SK-N-SH (cell line): Measurements from ENCODE around the gene PLD4. TPM values are rescaled to one million over a fixed set of nuclear protein-coding genes. Genes with fewer than 3 reads are reported as not detected.

Experiments
- CTCF ChIA-PET: fragments of 300-600, 350-600 bp; formaldehyde crosslinking; extraction: SDS; loops from one replicate; lab custom pipeline; 2021; lab: Yijun Ruan, JAX
- POLR2A ChIA-PET: fragments of 350-600 bp; sonication (Branson Sonifier 250); formaldehyde crosslinking; extraction: SDS; loops from one replicate; lab custom pipeline; 2020; ENCODE audit warnings: antibody characterized with exemption, inconsistent platforms; lab: Yijun Ruan, JAX
- DNase-seq: peaks from one replicate; pipeline ENCODE4 v3.0.0; 2012
- H2AFZ ChIP-seq: fragments of 200-600 bp; sonication (generic); 2 replicates; pipeline ENCODE4 v1.8.1; 2016; ENCODE audit warnings: antibody characterized with exemption, mild to moderate bottlenecking, low read depth
- H3F3A ChIP-seq: fragments of 200-600 bp; sonication (generic); replicated peaks from 2 replicates; pipeline ENCODE3; 2016; ENCODE audit warnings: antibody characterized with exemption, mild to moderate bottlenecking; ENCODE audit not compliant: insufficient read depth
- H3K27ac ChIP-seq, 2 experiments: fragments of 200-500 bp in 1 of 2; fragments of 200-600 bp in 1 of 2; sonication (Bioruptor generic) in 1 of 2; sonication (generic), shearing (Covaris generic) in 1 of 2; 2 replicates each; pipeline versions ENCODE4 v1.5.1 to v1.6.1; 2014 to 2016; ENCODE audit warnings: low read depth in 2 of 2, inconsistent platforms in 1 of 2, low read length in 1 of 2, mild to moderate bottlenecking in 1 of 2, mixed read lengths in 1 of 2
- H3K27me3 ChIP-seq: fragments of 200-600 bp; sonication (generic), shearing (Covaris generic); 2 replicates; pipeline ENCODE4 v1.6.1; 2016; ENCODE audit warnings: mixed run types; ENCODE audit not compliant: insufficient read depth
- H3K36me3 ChIP-seq, 2 experiments: fragments of 200-500 bp in 1 of 2; fragments of 200-600 bp in 1 of 2; sonication (Bioruptor generic) in 1 of 2; sonication (generic) in 1 of 2; replicated peaks in 1 of 2; 2 replicates each; pipeline versions ENCODE3 to v1.5.1; 2014 to 2016; ENCODE audit warnings: low read length in 1 of 2, mild to moderate bottlenecking in 1 of 2; ENCODE audit not compliant: insufficient read depth in 2 of 2, control insufficient read depth in 1 of 2
- H3K4me1 ChIP-seq, 2 experiments: fragments of 200-500 bp in 1 of 2; fragments of 200-600 bp in 1 of 2; sonication (Bioruptor generic) in 1 of 2; sonication (generic), shearing (Covaris generic) in 1 of 2; 2 replicates each; pipeline versions ENCODE4 v1.5.1 to v1.6.1; 2014 to 2016; ENCODE audit warnings: low read depth in 1 of 2, low read length in 1 of 2, mixed run types in 1 of 2; ENCODE audit not compliant: insufficient read depth in 2 of 2, control insufficient read depth in 1 of 2
- H3K4me2 ChIP-seq: fragments of 200-600 bp; sonication (generic), shearing (Covaris generic); 2 replicates; pipeline ENCODE4 v1.6.1; 2017; ENCODE audit warnings: mixed run types
- H3K4me3 ChIP-seq, 2 experiments: fragments of 200-500 bp in 1 of 2; fragments of 200-600 bp in 1 of 2; sonication (Bioruptor generic) in 1 of 2; sonication (generic), shearing (Covaris generic) in 1 of 2; 2 replicates each; pipeline versions ENCODE4 v1.5.1 to v1.8.1; 2014 to 2016; ENCODE audit warnings: low read depth in 2 of 2, inconsistent platforms in 1 of 2, low read length in 1 of 2, mild to moderate bottlenecking in 1 of 2, mixed read lengths in 1 of 2, moderate library complexity in 1 of 2
- H3K79me2 ChIP-seq: fragments of 200-600 bp; sonication (generic); 2 replicates; pipeline ENCODE4 v1.8.1; 2017; ENCODE audit warnings: mild to moderate bottlenecking; ENCODE audit not compliant: insufficient read depth
- H3K9ac ChIP-seq: fragments of 200-600 bp; sonication (generic); 2 replicates; pipeline ENCODE4 v1.6.1; 2017; ENCODE audit warnings: mixed run types
- H3K9me2 ChIP-seq: fragments of 200-600 bp; sonication (generic); 2 replicates; pipeline ENCODE4 v1.6.1; 2017; ENCODE audit warnings: mixed run types
- H3K9me3 ChIP-seq: fragments of 200-600 bp; sonication (generic); 2 replicates; pipeline ENCODE4 v1.6.1; 2017; ENCODE audit warnings: mixed run types, mild to moderate bottlenecking, moderate library complexity
- H4K20me1 ChIP-seq: fragments of 200-600 bp; sonication (generic); 2 replicates; pipeline ENCODE4 v1.6.1; 2017; ENCODE audit warnings: mild to moderate bottlenecking, mixed run types; ENCODE audit not compliant: insufficient read depth
- ELF1 ChIP-seq: IDR thresholded peaks from 2 replicates; pipeline ENCODE4 v1.4.0; 2012
- EP300 ChIP-seq, 2 experiments: IDR thresholded peaks; 2 replicates each; pipeline versions ENCODE4 v1.4.0 to v1.6.1; 2012; ENCODE audit warnings: borderline replicate concordance in 1 of 2, low read depth in 1 of 2, low read length in 1 of 2
- EZH2phosphoT487 ChIP-seq: fragments of 200-600 bp; sonication (generic); IDR thresholded peaks from 2 replicates; pipeline ENCODE4 v1.6.1; 2017; ENCODE audit warnings: low read depth, mixed run types, mild to moderate bottlenecking, antibody characterized with exemption, moderate library complexity, borderline replicate concordance
- FOSL2 ChIP-seq: IDR thresholded peaks from 2 replicates; pipeline ENCODE4 v1.4.0; 2012; ENCODE audit warnings: low read depth, mild to moderate bottlenecking, moderate library complexity, borderline replicate concordance
- FOXJ3 ChIP-seq: sonication (generic); formaldehyde crosslinking; IDR thresholded peaks from 2 replicates; pipeline ENCODE4 v1.5.1; 2020; ENCODE audit warnings: mild to moderate bottlenecking, missing genetic modification reagents
- GABPA ChIP-seq: IDR thresholded peaks from 2 replicates; pipeline ENCODE4 v1.4.0; 2012; ENCODE audit warnings: low read depth, mild to moderate bottlenecking
- GATA2 ChIP-seq: sonication (generic); formaldehyde crosslinking; IDR thresholded peaks from 2 replicates; pipeline ENCODE4 v1.5.0; 2020; ENCODE audit warnings: mild to moderate bottlenecking, missing genetic modification reagents
- IRF3 ChIP-seq: fragments of 150-350 bp; IDR thresholded peaks from 2 replicates; pipeline ENCODE4 v1.6.1; 2016; ENCODE audit warnings: mild to moderate bottlenecking, low read depth, low read length
- JUND ChIP-seq: IDR thresholded peaks from 2 replicates; pipeline ENCODE4 v1.4.0; 2012
- MAX ChIP-seq: IDR thresholded peaks from 2 replicates; pipeline ENCODE4 v1.4.0; 2012; ENCODE audit warnings: low read depth
- MEF2A ChIP-seq: IDR thresholded peaks from 2 replicates; pipeline ENCODE4 v1.4.0; 2012; ENCODE audit warnings: low read depth, borderline replicate concordance
- POLR2AphosphoS5 ChIP-seq: IDR thresholded peaks from 2 replicates; pipeline ENCODE4 v1.6.1; 2012; ENCODE audit warnings: low read depth, low read length
- RAD21 ChIP-seq: IDR thresholded peaks from 2 replicates; pipeline ENCODE4 v1.6.1; 2012; ENCODE audit warnings: mild to moderate bottlenecking, low read length
- RFX5 ChIP-seq: IDR thresholded peaks from 2 replicates; pipeline ENCODE4 v1.6.1; 2012; ENCODE audit warnings: mild to moderate bottlenecking, improper control_type of control experiment, low read length
- SIN3A ChIP-seq: IDR thresholded peaks from 2 replicates; pipeline ENCODE4 v1.6.1; 2012; ENCODE audit warnings: low read depth, mild to moderate bottlenecking, low read length, moderate library complexity, borderline replicate concordance
- TAF1 ChIP-seq: IDR thresholded peaks from 2 replicates; pipeline ENCODE4 v1.6.1; 2012; ENCODE audit warnings: low read depth, mild to moderate bottlenecking, low read length, moderate library complexity, borderline replicate concordance
- WGBS: methylation state at CpG from one replicate; pipeline ENCODE4 v1.1.6; 2017; ENCODE audit warnings: low lambda C conversion rate; 5-methylcytosine and 5-hydroxymethylcytosine counted together
- polyA plus RNA-seq, 3 experiments: library from polyadenylated mRNA; depleted of rRNA; stranded (reverse); fragments of >200 nt; gene quantifications; 2 replicates each; pipeline ENCODE4 v1.2.3, GENCODE V29; 2012
- TF ChIP-seq, protein P1 (sequence below): IDR thresholded peaks from 2 replicates; pipeline ENCODE4 v1.6.1; 2012; ENCODE audit warnings: mild to moderate bottlenecking, low read depth, low read length, moderate library complexity

Gene PLD4
- polyA plus RNA-seq, 1 of the 3 experiments (the other 2 are of a cell fraction) = 0.02 TPM

DNA sequence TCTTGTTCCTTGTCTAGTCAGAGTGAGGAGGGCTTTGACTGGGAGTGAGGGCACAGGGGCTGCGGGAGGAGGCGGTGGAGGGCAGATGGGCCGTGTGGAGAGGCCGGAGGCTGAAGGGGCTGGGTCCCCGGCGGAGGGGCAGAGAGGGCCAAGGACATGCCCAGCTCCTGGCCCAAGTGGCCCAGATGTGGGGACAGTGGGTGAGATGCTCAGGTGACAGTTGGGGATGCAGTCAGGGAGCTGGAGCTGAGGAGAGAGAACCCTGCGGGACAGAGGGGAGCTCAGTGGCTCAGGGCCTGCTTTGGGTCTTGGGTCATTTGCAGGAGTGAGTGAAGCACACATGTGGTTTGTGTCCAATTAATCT, 26.5 kb upstream of the PLD4 start (continued):
- no peak for TF ChIP-seq MEF2A
- no peak for TF ChIP-seq RFX5
- TF ChIP-seq JUND = no peak
- TF ChIP-seq SIN3A = no peak
- TF ChIP-seq ELF1 = no peak
- no peak for TF ChIP-seq MAX
- no peak for TF ChIP-seq TAF1
- no peak for TF ChIP-seq RAD21

DNA sequence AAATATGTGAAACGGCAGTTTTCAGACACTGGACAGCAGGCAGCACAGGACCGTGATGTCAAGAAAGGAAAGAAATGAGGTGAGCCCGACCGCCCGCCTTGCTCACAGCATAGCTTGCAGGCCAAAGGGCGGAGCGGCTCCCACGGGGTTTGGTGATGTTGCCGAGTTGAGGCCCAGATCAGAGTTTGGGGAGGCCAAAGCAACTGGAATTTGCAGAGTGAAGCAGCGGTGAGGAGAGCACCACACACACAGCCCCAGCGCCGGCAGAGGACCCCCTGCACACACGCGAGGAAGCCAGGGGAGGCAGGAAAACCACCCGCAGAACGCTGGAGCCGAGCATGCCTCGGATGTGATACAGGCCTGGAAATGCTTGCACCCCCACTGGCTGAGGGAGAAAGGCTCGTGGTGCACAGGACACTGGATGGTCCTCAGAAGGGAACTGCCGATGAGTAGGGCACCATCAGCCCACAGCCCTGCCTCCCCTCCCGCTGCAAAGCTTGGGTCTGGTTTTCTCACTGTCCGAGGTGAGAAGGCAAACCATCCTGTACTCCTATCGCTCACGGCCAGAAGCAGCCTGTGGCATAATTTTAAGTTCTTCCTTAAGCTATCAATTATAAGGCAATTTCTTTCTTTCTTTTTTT, 25.7 kb upstream of the PLD4 start:
- 86% methylated on average over 22 of the region's 24 CpGs for WGBS

More for the DNA sequence above, 25.7 kb upstream of the PLD4 start:
- H3K9ac ChIP-seq = no peak overlapping the region
- H3F3A ChIP-seq = no peaks in the 10 kb centered on the region
- peaks cover 2% of the 10 kb centered on the region; the same call in 1 of the 2 replicates for H3K27me3 ChIP-seq
- H2AFZ ChIP-seq = no peak overlapping the region
- H4K20me1 ChIP-seq = no peaks in the 10 kb centered on the region
- no peaks in the 10 kb centered on the region for H3K9me2 ChIP-seq
- no peak for TF ChIP-seq EP300 (IDR thresholded peaks at IDR 0.05; ENCODE audit: borderline replicate concordance in 1 of 2, low read depth in 1 of 2, low read length in 1 of 2)
- no peak for TF ChIP-seq GABPA
- no peak for TF ChIP-seq TAF1
- TF ChIP-seq RFX5 = no peak
- no peak for TF ChIP-seq IRF3
- TF ChIP-seq FOSL2 = no peak
- TF ChIP-seq EZH2phosphoT487 = no peak
- TF ChIP-seq FOXJ3 (CRISPR knock-in tag) = no peak
- TF ChIP-seq, protein P1, sequence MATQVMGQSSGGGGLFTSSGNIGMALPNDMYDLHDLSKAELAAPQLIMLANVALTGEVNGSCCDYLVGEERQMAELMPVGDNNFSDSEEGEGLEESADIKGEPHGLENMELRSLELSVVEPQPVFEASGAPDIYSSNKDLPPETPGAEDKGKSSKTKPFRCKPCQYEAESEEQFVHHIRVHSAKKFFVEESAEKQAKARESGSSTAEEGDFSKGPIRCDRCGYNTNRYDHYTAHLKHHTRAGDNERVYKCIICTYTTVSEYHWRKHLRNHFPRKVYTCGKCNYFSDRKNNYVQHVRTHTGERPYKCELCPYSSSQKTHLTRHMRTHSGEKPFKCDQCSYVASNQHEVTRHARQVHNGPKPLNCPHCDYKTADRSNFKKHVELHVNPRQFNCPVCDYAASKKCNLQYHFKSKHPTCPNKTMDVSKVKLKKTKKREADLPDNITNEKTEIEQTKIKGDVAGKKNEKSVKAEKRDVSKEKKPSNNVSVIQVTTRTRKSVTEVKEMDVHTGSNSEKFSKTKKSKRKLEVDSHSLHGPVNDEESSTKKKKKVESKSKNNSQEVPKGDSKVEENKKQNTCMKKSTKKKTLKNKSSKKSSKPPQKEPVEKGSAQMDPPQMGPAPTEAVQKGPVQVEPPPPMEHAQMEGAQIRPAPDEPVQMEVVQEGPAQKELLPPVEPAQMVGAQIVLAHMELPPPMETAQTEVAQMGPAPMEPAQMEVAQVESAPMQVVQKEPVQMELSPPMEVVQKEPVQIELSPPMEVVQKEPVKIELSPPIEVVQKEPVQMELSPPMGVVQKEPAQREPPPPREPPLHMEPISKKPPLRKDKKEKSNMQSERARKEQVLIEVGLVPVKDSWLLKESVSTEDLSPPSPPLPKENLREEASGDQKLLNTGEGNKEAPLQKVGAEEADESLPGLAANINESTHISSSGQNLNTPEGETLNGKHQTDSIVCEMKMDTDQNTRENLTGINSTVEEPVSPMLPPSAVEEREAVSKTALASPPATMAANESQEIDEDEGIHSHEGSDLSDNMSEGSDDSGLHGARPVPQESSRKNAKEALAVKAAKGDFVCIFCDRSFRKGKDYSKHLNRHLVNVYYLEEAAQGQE = no peak
- no peak for TF ChIP-seq GATA2 (CRISPR knock-in tag)
- TF ChIP-seq POLR2AphosphoS5 = no peak
- TF ChIP-seq RAD21 = no peak
- H3K36me3 ChIP-seq = no peaks in the 10 kb centered on the region
- H3K4me3 ChIP-seq = no peak overlapping the region
- H3K4me2 ChIP-seq = no peak overlapping the region
- no peaks in the 10 kb centered on the region for H3K9me3 ChIP-seq
- ChIA-PET POLR2A (no interaction called here), CTCF (interaction anchor here (1.0 to 1.6 kb wide), 3 partner anchors 70 to 147 kb away, joined by 3 to 9 read pairs (median 5); no protein-coding TSS in a partner anchor)
- H3K79me2 ChIP-seq = no peaks in the 10 kb centered on the region
- H3K4me1 ChIP-seq = peaks cover 0 to 6% of the 10 kb centered on the region in 2 experiments; a peak in 1 of 4 replicates
- H3K27ac ChIP-seq = no peak overlapping the region
- DNase-seq = no peak
